K562 (cell line): ENCODE data around the gene ST6GAL1. TPM values are rescaled to one million over a fixed set of nuclear protein-coding genes. Genes with fewer than 3 reads are reported as not detected.

Source experiments
- ATAC-seq: fragments of 200-7000 bp; cut with Tn5 transposase; 3 replicates; pipeline ENCODE4 v1.9.1; 2020; ENCODE audit warnings: moderate library complexity
- BruUV-seq: library from RNA; stranded (reverse); fragments of 400-500 nt; replicated peaks from 2 replicates; lab custom pipeline; 2021; lab: Mats Ljungman, UMichigan
- CTCF ChIA-PET: fragments of 300-600 bp; formaldehyde crosslinking; extraction: SDS; loops from one replicate; lab custom pipeline; 2021; ENCODE audit warnings: low intra/inter-chr PET ratio; lab: Yijun Ruan, JAX
- POLR2A ChIA-PET: fragments of 300-600, 350-650 bp; sonication (Branson Sonifier 250); formaldehyde crosslinking; extraction: SDS; loops from one replicate; lab custom pipeline; 2021; ENCODE audit warnings: antibody characterized with exemption, inconsistent platforms; lab: Yijun Ruan, JAX
- DNase-seq, 4 experiments: peaks; one replicate each; pipeline versions ENCODE4 v3.0.0 to v3.0.0-alpha.2; 2011 to 2018; ENCODE audit warnings: low spot score in 3 of 4, mixed read lengths in 3 of 4; ENCODE audit errors: extremely low read depth in 1 of 4
- FAIRE-seq: peaks from 2 replicates; lab custom pipeline; 2011; peaks lifted over from hg19 to GRCh38; lab: Jason Lieb, UNC
- H2AFZ ChIP-seq: 2 replicates; pipeline ENCODE4 v1.6.0; 2011; ENCODE audit warnings: low read depth, low read length, control low read depth, inconsistent platforms
- H3K27ac ChIP-seq: fragments of 200-600 bp; 3 replicates; pipeline ENCODE4 v1.8.0; 2011; ENCODE audit warnings: low read depth, mild to moderate bottlenecking, control low read depth, inconsistent platforms, low read length, moderate library complexity, mixed read lengths; ENCODE audit errors: extremely low read depth
- H3K27me3 ChIP-seq, 2 experiments: fragments of 300-600 bp in 1 of 2; 2 replicates in 1 of 2; 3 replicates in 1 of 2; pipeline versions ENCODE4 v1.6.0 to v1.8.0; 2011; ENCODE audit warnings: inconsistent platforms in 2 of 2, low read length in 2 of 2, mild to moderate bottlenecking in 1 of 2, mixed read lengths in 1 of 2, moderate library complexity in 1 of 2; ENCODE audit not compliant: control insufficient read depth in 2 of 2, insufficient read depth in 2 of 2
- H3K36me3 ChIP-seq: fragments of 300-600 bp; 3 replicates; pipeline ENCODE4 v1.8.0; 2011; ENCODE audit warnings: mild to moderate bottlenecking, low read length, inconsistent platforms; ENCODE audit not compliant: control insufficient read depth, insufficient read depth
- H3K4me1 ChIP-seq, 2 experiments: fragments of 200-600 bp in 1 of 2; replicated peaks in 1 of 2; 2 replicates in 1 of 2; 3 replicates in 1 of 2; pipeline versions ENCODE4 v1.5.1 to v1.8.0; 2011; ENCODE audit warnings: inconsistent platforms in 2 of 2, low read length in 2 of 2, mild to moderate bottlenecking in 1 of 2, mixed read lengths in 1 of 2, moderate library complexity in 1 of 2; ENCODE audit not compliant: control insufficient read depth in 2 of 2, insufficient read depth in 2 of 2
- H3K4me2 ChIP-seq: 2 replicates; pipeline ENCODE4 v1.6.1; 2011; ENCODE audit warnings: low read length, control low read depth, inconsistent platforms, mixed read lengths; ENCODE audit not compliant: insufficient read depth
- H3K4me3 ChIP-seq: fragments of 200-600 bp; sonication (generic), shearing (Covaris generic); 2 replicates; pipeline ENCODE4 v1.5.1; 2016; ENCODE audit warnings: control low read depth, inconsistent platforms
- H3K79me2 ChIP-seq: fragments of 200-600 bp; 3 replicates; pipeline ENCODE4 v1.8.0; 2011; ENCODE audit warnings: low read length, inconsistent platforms; ENCODE audit not compliant: control insufficient read depth, insufficient read depth
- H3K9ac ChIP-seq, 2 experiments: 2 replicates each; pipeline versions ENCODE4 v1.6.0 to v1.6.1; 2011; ENCODE audit warnings: low read depth in 2 of 2, low read length in 2 of 2, control low read depth in 1 of 2, inconsistent platforms in 1 of 2, mild to moderate bottlenecking in 1 of 2, mixed read lengths in 1 of 2; ENCODE audit not compliant: insufficient read depth in 1 of 2
- H3K9me1 ChIP-seq: one replicate; pipeline ENCODE4 v1.6.0; 2011; ENCODE audit warnings: inconsistent platforms, mild to moderate bottlenecking, low read length, moderate library complexity; ENCODE audit not compliant: control insufficient read depth, insufficient read depth
- H3K9me3 ChIP-seq: replicated peaks from 2 replicates; pipeline ENCODE4 v1.5.1; 2011; ENCODE audit warnings: low read depth, low read length, inconsistent platforms; ENCODE audit not compliant: control insufficient read depth, insufficient read depth
- H4K20me1 ChIP-seq: replicated peaks from 2 replicates; pipeline ENCODE4 v1.6.1; 2011; ENCODE audit warnings: low read length, inconsistent platforms, mixed read lengths; ENCODE audit not compliant: control insufficient read depth, insufficient read depth
- C11orf30 ChIP-seq: fragments of 450-650 bp; IDR thresholded peaks from 2 replicates; pipeline ENCODE4 v1.6.1; 2016; ENCODE audit warnings: low read depth, mild to moderate bottlenecking
- CBX3 ChIP-seq, 2 experiments: IDR thresholded peaks; 1 replicate in 1 of 2; 2 replicates in 1 of 2; pipeline ENCODE4 v1.6.1; 2012; ENCODE audit warnings: inconsistent platforms in 2 of 2, low read length in 2 of 2, borderline replicate concordance in 1 of 2, control low read depth in 1 of 2
- CREM ChIP-seq: IDR thresholded peaks from 2 replicates; pipeline ENCODE4 v1.6.1; 2014; ENCODE audit warnings: antibody characterized with exemption, low read depth
- CTBP1 ChIP-seq: fragments of 450-650 bp; IDR thresholded peaks from 2 replicates; pipeline ENCODE4 v1.6.1; 2016; ENCODE audit warnings: borderline replicate concordance
- DDX20 ChIP-seq: fragments of 450-650 bp; IDR thresholded peaks from 2 replicates; pipeline ENCODE4 v1.6.1; 2016; ENCODE audit warnings: missing genetic modification characterization, low read depth, mild to moderate bottlenecking, missing compliant biosample characterization, moderate library complexity
- NR4A1 ChIP-seq, 2 experiments: fragments of 250-450 bp in 1 of 2; fragments of 450-650 bp in 1 of 2; sonication (Bioruptor Pico) in 1 of 2; IDR thresholded peaks; 2 replicates each; pipeline versions ENCODE4 v1.4.0 to v1.6.1; 2016 to 2020; ENCODE audit warnings: mild to moderate bottlenecking in 2 of 2, missing compliant biosample characterization in 1 of 2, missing genetic modification characterization in 1 of 2, moderate library complexity in 1 of 2
- SPI1 ChIP-seq: IDR thresholded peaks from 2 replicates; pipeline ENCODE4 v1.6.1; 2011; ENCODE audit warnings: low read depth, low read length, control low read depth, borderline replicate concordance
- SRSF7 ChIP-seq: fragments of 200-400 bp; formaldehyde crosslinking; optimal IDR thresholded peaks from 2 replicates; pipeline ENCODE3; 2017; ENCODE audit warnings: mild to moderate bottlenecking, low read depth, low read length
- TRIM28 ChIP-seq: fragments of 450-650 bp; IDR thresholded peaks from 2 replicates; pipeline ENCODE4 v1.6.1; 2017
- ZNF175 ChIP-seq: fragments of 200-800 bp; sonication (Bioruptor generic); IDR thresholded peaks from 2 replicates; pipeline ENCODE4 v1.6.1; 2016; ENCODE audit warnings: low read depth, mild to moderate bottlenecking, missing genetic modification characterization, missing compliant biosample characterization
- ZNF316 ChIP-seq: fragments of 450-650 bp; IDR thresholded peaks from 2 replicates; pipeline ENCODE4 v1.6.1; 2016
- ZNF766 ChIP-seq: fragments of 200-800 bp; sonication (Bioruptor generic); conservative IDR thresholded peaks from 2 replicates; pipeline ENCODE4 v1.6.1; 2016; ENCODE audit warnings: missing genetic modification characterization, missing compliant biosample characterization
- WGBS: fragments of 100-300 bp; shearing (Covaris generic); methylation state at CpG from one replicate; pipeline ENCODE4 v1.1.6; 2016; ENCODE audit warnings: low coverage, mixed read lengths; ENCODE audit not compliant: insufficient coverage; ENCODE audit errors: missing lambda C conversion rate; 5-methylcytosine and 5-hydroxymethylcytosine counted together
- in situ Hi-C: fragments of 300-500 bp; cut with MboI; formaldehyde crosslinking; loops from 4 replicates; pipeline ENCODE4 v1.15.0; 2018; ENCODE audit warnings: inconsistent platforms, mixed read lengths
- intact Hi-C: fragments of 100-400 bp; cut with micrococcal nuclease; formaldehyde crosslinking; loops from 2 replicates; pipeline ENCODE4 v1.14.2; 2022
- polyA plus RNA-seq, 8 experiments: library from polyadenylated mRNA; depleted of rRNA in 4 of 8; stranded (reverse) in 5 of 8; unstranded in 3 of 8; fragments of >200 nt; fragmentation: Nextera tagmentation in 2 of 8; fragmentation: Illumina TruSeq in 1 of 8; extraction: Ambion mirVana in 2 of 8; extraction: Trizol in 1 of 8; gene quantifications; 2 replicates each; pipeline versions ENCODE4 v1.2.1 to v1.2.3, GENCODE V29; 2011 to 2014; ENCODE audit warnings: inconsistent platforms in 1 of 8, missing spikeins in 1 of 8
- total RNA-seq, 7 experiments: library from RNA; depleted of rRNA in 6 of 7; stranded (reverse); fragments of >200 nt in 6 of 7; fragmentation: Illumina TruSeq in 2 of 7; extraction: Trizol in 2 of 7; gene quantifications; 2 replicates each; pipeline versions ENCODE4 v1.2.1 to v1.2.3, GENCODE V29; 2011 to 2021; ENCODE audit warnings: low replicate concordance in 1 of 7
- TF ChIP-seq, protein P1 (sequence below): sonication (generic); formaldehyde crosslinking; IDR thresholded peaks from 2 replicates; pipeline ENCODE4 v1.8.0; 2022; ENCODE audit warnings: mild to moderate bottlenecking, missing genetic modification reagents
- TF ChIP-seq, protein P2 (sequence below): sonication (generic); formaldehyde crosslinking; IDR thresholded peaks from 2 replicates; pipeline ENCODE4 v1.8.1; 2022; ENCODE audit warnings: missing genetic modification reagents
- TF ChIP-seq, protein P3 (sequence below): fragments of 250-450 bp; sonication (Bioruptor Pico); IDR thresholded peaks from 2 replicates; pipeline ENCODE4 v1.8.0; 2022; ENCODE audit warnings: inconsistent platforms, mild to moderate bottlenecking, moderate library complexity, borderline replicate concordance
- TF ChIP-seq, protein P4 (sequence below): IDR thresholded peaks from 2 replicates; pipeline ENCODE4 v1.6.1; 2016; ENCODE audit warnings: missing genetic modification characterization, missing compliant biosample characterization

Gene ST6GAL1
- total and polyA plus RNA-seq, 9 of the 15 experiments (the other 6 are each of a cell fraction or from before 2014, with no cell fraction given) = 31.9 to 145 (median 71.0) TPM

DNA sequence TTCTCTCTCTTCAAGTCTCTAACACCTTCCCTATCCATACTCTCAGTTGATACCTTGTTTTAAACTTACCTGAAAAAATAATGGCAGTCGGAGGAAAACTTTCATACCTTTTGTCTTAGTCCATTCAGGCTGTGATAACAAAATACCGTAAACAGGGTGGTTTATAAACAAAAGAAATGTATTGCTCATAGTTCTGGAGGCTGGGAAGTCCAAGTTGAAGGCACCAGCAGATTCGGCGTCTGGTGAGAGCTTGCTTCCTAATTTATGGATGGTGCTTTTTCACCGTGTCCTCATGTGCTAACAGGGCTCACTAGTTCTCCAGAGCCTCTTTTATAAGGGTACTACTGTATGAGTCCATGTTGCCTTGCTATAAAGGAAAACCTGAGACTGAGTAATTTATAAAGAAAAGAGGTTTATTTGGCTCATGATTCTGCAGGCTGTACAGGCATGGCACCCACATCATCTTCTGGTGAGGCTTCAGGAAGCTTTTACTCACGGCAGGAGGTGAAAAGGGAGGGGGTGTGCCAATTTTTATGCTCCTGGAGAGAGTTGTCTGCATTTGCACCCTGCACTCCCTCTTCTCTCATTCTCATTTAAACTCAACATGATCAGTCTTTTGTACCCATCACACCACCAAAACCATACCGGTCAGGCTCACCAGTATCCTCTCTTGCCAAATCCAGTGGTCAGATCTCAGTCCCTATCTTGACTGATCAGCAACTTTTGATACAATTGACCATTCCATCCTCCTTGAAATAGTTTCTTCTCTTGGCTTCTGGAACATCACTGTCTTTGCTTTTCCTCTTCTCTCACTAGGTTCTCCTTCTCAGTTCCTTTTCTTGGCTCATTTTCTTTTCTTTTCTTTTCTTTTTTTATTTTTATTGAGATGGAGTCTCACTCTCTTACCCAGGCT, 21.6 kb downstream of the ST6GAL1 start:
- in situ Hi-C loops = no loop called here
- peaks cover 58 to 71% of the 10 kb centered on the region in 2 experiments for H3K4me1 ChIP-seq
- POLR2A ChIA-PET = interaction anchor here (0.6 to 1.1 kb wide), 2 partner anchors 74 to 168 kb away, joined by 3 read pairs; no protein-coding TSS in a partner anchor
- H3K9ac ChIP-seq = no peak overlapping the region
- intact Hi-C loops = loop anchor here (5.0 kb wide), 1 partner anchor 70 kb away; no protein-coding TSS in a partner anchor
- no peak overlapping the region for H3K4me3 ChIP-seq
- H3K9me1 ChIP-seq = no peaks in the 10 kb centered on the region
- DNase-seq (no peak), FAIRE-seq (no peak), ATAC-seq (no peak)
- no peak overlapping the region for H3K4me2 ChIP-seq
- BruUV-seq = no TSS peak
- WGBS = 79% methylated on average over 7 of the region's 7 CpGs
- CTCF ChIA-PET = no interaction called here
- H3K79me2 ChIP-seq = peaks cover 94% of the 10 kb centered on the region
- H3K9me3 ChIP-seq = peaks cover 6% of the 10 kb centered on the region; the same call in 1 of the 2 replicates
- no peak overlapping the region for H2AFZ ChIP-seq
- H3K27me3 ChIP-seq = no peaks in the 10 kb centered on the region
- peaks cover 36% of the 10 kb centered on the region for H3K36me3 ChIP-seq
- H3K27ac ChIP-seq = peak overlapping the region; percentile 75; the same call in 2 of the 3 replicates
- no peaks in the 10 kb centered on the region for H4K20me1 ChIP-seq
- TF ChIP-seq CBX3 (IDR thresholded peaks at IDR 0.05; ENCODE audit: borderline replicate concordance in 1 of 2, low read length in 2 of 2) = 0 out of 3 replicates have a peak, but pooled peaks of 1 of the 2 experiments have one; percentile 17
- no peak for TF ChIP-seq ZNF175 (CRISPR knock-in tag)
- TF ChIP-seq TRIM28 = 0 out of 2 replicates have a peak, but pooled peaks have one; percentile 40
- peak; percentile 60; the same call in 1 of the 2 replicates for TF ChIP-seq C11orf30
- TF ChIP-seq SRSF7 = no peak
- no peak for TF ChIP-seq DDX20 (tag)
- TF ChIP-seq, protein P1, sequence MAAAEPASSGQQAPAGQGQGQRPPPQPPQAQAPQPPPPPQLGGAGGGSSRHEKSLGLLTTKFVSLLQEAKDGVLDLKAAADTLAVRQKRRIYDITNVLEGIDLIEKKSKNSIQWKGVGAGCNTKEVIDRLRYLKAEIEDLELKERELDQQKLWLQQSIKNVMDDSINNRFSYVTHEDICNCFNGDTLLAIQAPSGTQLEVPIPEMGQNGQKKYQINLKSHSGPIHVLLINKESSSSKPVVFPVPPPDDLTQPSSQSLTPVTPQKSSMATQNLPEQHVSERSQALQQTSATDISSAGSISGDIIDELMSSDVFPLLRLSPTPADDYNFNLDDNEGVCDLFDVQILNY (CRISPR knock-in tag) = no peak
- no peak for TF ChIP-seq SPI1
- peak; percentile 81 for TF ChIP-seq ZNF316
- TF ChIP-seq CREM = no peak
- TF ChIP-seq NR4A1 (CRISPR knock-in tag; IDR thresholded peaks at IDR 0.05) = no peak
- no peak for TF ChIP-seq NR4A1 (tag; IDR thresholded peaks at IDR 0.05)
- TF ChIP-seq, protein P2, sequence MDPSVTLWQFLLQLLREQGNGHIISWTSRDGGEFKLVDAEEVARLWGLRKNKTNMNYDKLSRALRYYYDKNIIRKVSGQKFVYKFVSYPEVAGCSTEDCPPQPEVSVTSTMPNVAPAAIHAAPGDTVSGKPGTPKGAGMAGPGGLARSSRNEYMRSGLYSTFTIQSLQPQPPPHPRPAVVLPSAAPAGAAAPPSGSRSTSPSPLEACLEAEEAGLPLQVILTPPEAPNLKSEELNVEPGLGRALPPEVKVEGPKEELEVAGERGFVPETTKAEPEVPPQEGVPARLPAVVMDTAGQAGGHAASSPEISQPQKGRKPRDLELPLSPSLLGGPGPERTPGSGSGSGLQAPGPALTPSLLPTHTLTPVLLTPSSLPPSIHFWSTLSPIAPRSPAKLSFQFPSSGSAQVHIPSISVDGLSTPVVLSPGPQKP (CRISPR knock-in tag) = no peak
- TF ChIP-seq, protein P3, sequence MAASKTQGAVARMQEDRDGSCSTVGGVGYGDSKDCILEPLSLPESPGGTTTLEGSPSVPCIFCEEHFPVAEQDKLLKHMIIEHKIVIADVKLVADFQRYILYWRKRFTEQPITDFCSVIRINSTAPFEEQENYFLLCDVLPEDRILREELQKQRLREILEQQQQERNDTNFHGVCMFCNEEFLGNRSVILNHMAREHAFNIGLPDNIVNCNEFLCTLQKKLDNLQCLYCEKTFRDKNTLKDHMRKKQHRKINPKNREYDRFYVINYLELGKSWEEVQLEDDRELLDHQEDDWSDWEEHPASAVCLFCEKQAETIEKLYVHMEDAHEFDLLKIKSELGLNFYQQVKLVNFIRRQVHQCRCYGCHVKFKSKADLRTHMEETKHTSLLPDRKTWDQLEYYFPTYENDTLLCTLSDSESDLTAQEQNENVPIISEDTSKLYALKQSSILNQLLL (CRISPR knock-in tag) = no peak
- TF ChIP-seq, protein P4, sequence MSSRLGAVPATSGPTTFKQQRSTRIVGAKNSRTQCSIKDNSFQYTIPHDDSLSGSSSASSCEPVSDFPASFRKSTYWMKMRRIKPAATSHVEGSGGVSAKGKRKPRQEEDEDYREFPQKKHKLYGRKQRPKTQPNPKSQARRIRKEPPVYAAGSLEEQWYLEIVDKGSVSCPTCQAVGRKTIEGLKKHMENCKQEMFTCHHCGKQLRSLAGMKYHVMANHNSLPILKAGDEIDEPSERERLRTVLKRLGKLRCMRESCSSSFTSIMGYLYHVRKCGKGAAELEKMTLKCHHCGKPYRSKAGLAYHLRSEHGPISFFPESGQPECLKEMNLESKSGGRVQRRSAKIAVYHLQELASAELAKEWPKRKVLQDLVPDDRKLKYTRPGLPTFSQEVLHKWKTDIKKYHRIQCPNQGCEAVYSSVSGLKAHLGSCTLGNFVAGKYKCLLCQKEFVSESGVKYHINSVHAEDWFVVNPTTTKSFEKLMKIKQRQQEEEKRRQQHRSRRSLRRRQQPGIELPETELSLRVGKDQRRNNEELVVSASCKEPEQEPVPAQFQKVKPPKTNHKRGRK (tag) = 0 out of 2 replicates have a peak, but pooled peaks have one; percentile 15
- TF ChIP-seq CTBP1 = no peak
- TF ChIP-seq ZNF766 (CRISPR knock-in tag) = peak; percentile 91
